IMR-90 (cell line): ENCODE data around the gene FGF2. TPM values are rescaled to one million over a fixed set of nuclear protein-coding genes. Genes with fewer than 3 reads are reported as not detected.

ENCODE experiments used
- ATAC-seq: fragments of 200-7000 bp; cut with Tn5 transposase; 2 replicates; pipeline ENCODE4 v1.9.1; 2020; ENCODE audit warnings: low read depth, mild to moderate bottlenecking, moderate library complexity
- BruUV-seq: library from RNA; stranded (reverse); fragments of 400-500 nt; replicated peaks from 2 replicates; lab custom pipeline; 2021; lab: Mats Ljungman, UMichigan
- CTCF ChIA-PET: fragments of 300-600 bp; formaldehyde crosslinking; extraction: SDS; loops from one replicate; lab custom pipeline; 2021; ENCODE audit warnings: antibody characterized with exemption; lab: Yijun Ruan, JAX
- POLR2A ChIA-PET: fragments of 300-600 bp; sonication (Branson Sonifier 250); formaldehyde crosslinking; loops from one replicate; lab custom pipeline; 2022; ENCODE audit warnings: antibody characterized with exemption; ENCODE audit not compliant: unreplicated experiment; lab: Charles Lee
- DNase-seq: peaks from one replicate; pipeline ENCODE4 v3.0.0; 2013
- H2AFZ ChIP-seq: replicated peaks from 2 replicates; pipeline ENCODE3; 2013; ENCODE audit warnings: low read length, mild to moderate bottlenecking; ENCODE audit not compliant: poor library complexity
- H2AK5ac ChIP-seq: 2 replicates; pipeline ENCODE4 v1.6.1; 2013; ENCODE audit warnings: low read depth, low read length, inconsistent platforms
- H2AK9ac ChIP-seq: replicated peaks from 2 replicates; pipeline ENCODE3; 2013; ENCODE audit warnings: mild to moderate bottlenecking, low read depth, low read length, moderate library complexity; ENCODE audit not compliant: poor library complexity
- H2BK120ac ChIP-seq: 2 replicates; pipeline ENCODE4 v1.6.1; 2013; ENCODE audit warnings: low read depth, low read length, inconsistent platforms
- H2BK15ac ChIP-seq: 3 replicates; pipeline ENCODE4 v1.6.1; 2013; ENCODE audit warnings: low read depth, low read length, inconsistent platforms
- H2BK20ac ChIP-seq: 2 replicates; pipeline ENCODE4 v1.6.1; 2013; ENCODE audit warnings: low read depth, mild to moderate bottlenecking, inconsistent platforms, low read length, moderate library complexity
- H2BK5ac ChIP-seq: 2 replicates; pipeline ENCODE4 v1.6.1; 2013; ENCODE audit warnings: mild to moderate bottlenecking, low read depth, low read length, inconsistent platforms; ENCODE audit not compliant: poor library complexity, severe bottlenecking
- H3K14ac ChIP-seq: replicated peaks from 2 replicates; pipeline ENCODE4 v1.6.1; 2013; ENCODE audit warnings: low read depth, low read length, inconsistent platforms
- H3K18ac ChIP-seq: 2 replicates; pipeline ENCODE4 v1.6.1; 2013; ENCODE audit warnings: low read depth, low read length, control low read depth
- H3K23ac ChIP-seq: 2 replicates; pipeline ENCODE4 v1.6.1; 2013; ENCODE audit warnings: low read depth, low read length, inconsistent platforms
- H3K27ac ChIP-seq: 2 replicates; pipeline ENCODE4 v1.5.1; 2013; ENCODE audit warnings: mild to moderate bottlenecking, control low read depth, low read length; ENCODE audit not compliant: insufficient read depth
- H3K27me3 ChIP-seq: 2 replicates; pipeline ENCODE4 v1.6.1; 2013; ENCODE audit warnings: low read length; ENCODE audit not compliant: control insufficient read depth, insufficient read depth
- H3K36me3 ChIP-seq: 2 replicates; pipeline ENCODE4 v1.6.1; 2013; ENCODE audit warnings: low read length, mixed read lengths; ENCODE audit not compliant: control insufficient read depth, insufficient read depth
- H3K4ac ChIP-seq: 2 replicates; pipeline ENCODE4 v1.6.1; 2013; ENCODE audit warnings: low read depth, low read length, inconsistent platforms
- H3K4me1 ChIP-seq: 2 replicates; pipeline ENCODE4 v1.6.1; 2013; ENCODE audit warnings: low read length, mixed read lengths; ENCODE audit not compliant: control insufficient read depth, insufficient read depth
- H3K4me2 ChIP-seq: 2 replicates; pipeline ENCODE4 v1.6.1; 2013; ENCODE audit warnings: low read depth, mild to moderate bottlenecking, control low read depth, low read length, moderate library complexity
- H3K4me3 ChIP-seq: 2 replicates; pipeline ENCODE4 v1.5.1; 2013; ENCODE audit warnings: low read depth, mild to moderate bottlenecking, control low read depth, low read length, moderate library complexity; ENCODE audit not compliant: insufficient read depth
- H3K56ac ChIP-seq: 2 replicates; pipeline ENCODE4 v1.6.1; 2013; ENCODE audit warnings: low read length, inconsistent platforms; ENCODE audit not compliant: insufficient read depth; ENCODE audit errors: extremely low read depth
- H3K79me1 ChIP-seq, 2 experiments: 2 replicates each; pipeline ENCODE4 v1.6.1; 2013; ENCODE audit warnings: low read length in 2 of 2, inconsistent platforms in 1 of 2, low read depth in 1 of 2
- H3K9ac ChIP-seq: 2 replicates; pipeline ENCODE4 v1.6.1; 2013; ENCODE audit warnings: low read depth, low read length, control low read depth
- H3K9me1 ChIP-seq: 2 replicates; pipeline ENCODE4 v1.6.1; 2013; ENCODE audit warnings: low read length, inconsistent platforms; ENCODE audit not compliant: insufficient read depth
- H3K9me3 ChIP-seq: 2 replicates; pipeline ENCODE4 v1.6.1; 2013; ENCODE audit warnings: low read length; ENCODE audit not compliant: control insufficient read depth, insufficient read depth
- H4K20me1 ChIP-seq: 2 replicates; pipeline ENCODE4 v1.6.1; 2013; ENCODE audit warnings: low read length, inconsistent platforms; ENCODE audit not compliant: insufficient read depth
- H4K5ac ChIP-seq: 2 replicates; pipeline ENCODE4 v1.6.1; 2013; ENCODE audit warnings: mild to moderate bottlenecking, low read depth, low read length, control low read depth
- H4K8ac ChIP-seq, 2 experiments: 2 replicates each; pipeline ENCODE4 v1.6.1; 2013; ENCODE audit warnings: low read depth in 2 of 2, low read length in 2 of 2, control low read depth in 1 of 2, inconsistent platforms in 1 of 2
- H4K91ac ChIP-seq: 2 replicates; pipeline ENCODE4 v1.6.1; 2013; ENCODE audit warnings: low read depth, low read length, inconsistent platforms; ENCODE audit not compliant: insufficient read depth
- BHLHE40 ChIP-seq: fragments of 150-350 bp; IDR thresholded peaks from 2 replicates; pipeline ENCODE4 v1.6.1; 2016; ENCODE audit warnings: mild to moderate bottlenecking, low read depth, low read length
- CEBPB ChIP-seq: IDR thresholded peaks from 2 replicates; pipeline ENCODE4 v1.6.1; 2012; ENCODE audit warnings: low read depth, low read length, improper control_type of control experiment
- CHD1 ChIP-seq: IDR thresholded peaks from 2 replicates; pipeline ENCODE4 v1.6.1; 2012; ENCODE audit warnings: low read depth, low read length, improper control_type of control experiment
- ELK1 ChIP-seq: fragments of 150-350 bp; IDR thresholded peaks from 2 replicates; pipeline ENCODE4 v1.6.1; 2016; ENCODE audit warnings: low read depth, mild to moderate bottlenecking, low read length, moderate library complexity, borderline replicate concordance
- FOS ChIP-seq: fragments of 150-350 bp; IDR thresholded peaks from 2 replicates; pipeline ENCODE4 v1.6.1; 2016; ENCODE audit warnings: low read depth, low read length
- MAFK ChIP-seq: IDR thresholded peaks from 2 replicates; pipeline ENCODE4 v1.6.1; 2012; ENCODE audit warnings: low read depth, low read length, improper control_type of control experiment
- MAZ ChIP-seq: IDR thresholded peaks from 2 replicates; pipeline ENCODE4 v1.6.1; 2012; ENCODE audit warnings: low read depth, mild to moderate bottlenecking, low read length, improper control_type of control experiment, moderate library complexity, borderline replicate concordance
- MXI1 ChIP-seq: IDR thresholded peaks from 2 replicates; pipeline ENCODE4 v1.6.1; 2012; ENCODE audit warnings: low read depth, mild to moderate bottlenecking, low read length, moderate library complexity, borderline replicate concordance
- NFE2L2 ChIP-seq: fragments of 150-350 bp; IDR thresholded peaks from 2 replicates; pipeline ENCODE4 v1.6.1; 2016; ENCODE audit warnings: low read depth, mild to moderate bottlenecking, low read length
- POLR2A ChIP-seq: IDR thresholded peaks from 2 replicates; pipeline ENCODE4 v1.6.1; 2012; ENCODE audit warnings: mild to moderate bottlenecking, low read depth, low read length
- RAD21 ChIP-seq: IDR thresholded peaks from 2 replicates; pipeline ENCODE4 v1.6.1; 2012; ENCODE audit warnings: low read length, improper control_type of control experiment
- RCOR1 ChIP-seq: IDR thresholded peaks from 2 replicates; pipeline ENCODE4 v1.6.1; 2012; ENCODE audit warnings: mild to moderate bottlenecking, low read length, improper control_type of control experiment; ENCODE audit not compliant: insufficient replicate concordance
- RFX5 ChIP-seq: IDR thresholded peaks from 2 replicates; pipeline ENCODE4 v1.8.0; 2012; ENCODE audit warnings: low read depth, mild to moderate bottlenecking, low read length, moderate library complexity
- SMC3 ChIP-seq: fragments of 150-350 bp; IDR thresholded peaks from 2 replicates; pipeline ENCODE4 v1.6.1; 2016; ENCODE audit warnings: low read depth, mild to moderate bottlenecking, antibody characterized with exemption, low read length, moderate library complexity
- USF2 ChIP-seq: fragments of 150-350 bp; IDR thresholded peaks from 2 replicates; pipeline ENCODE4 v1.6.1; 2017; ENCODE audit warnings: mild to moderate bottlenecking, antibody characterized with exemption, low read length, low read depth
- WGBS, 2 experiments: methylation state at CpG; one replicate each; pipeline versions ENCODE4 v1.1.5 to v1.1.7; 2013; ENCODE audit warnings: missing lambda C conversion rate in 2 of 2; ENCODE audit not compliant: insufficient read length in 1 of 2; ENCODE audit errors: extremely low coverage in 2 of 2; 5-methylcytosine and 5-hydroxymethylcytosine counted together
- dilution Hi-C: fragments of 300-500 bp; cut with HindIII; formaldehyde crosslinking; loops from one replicate; pipeline ENCODE4 v1.14.3; 2018; ENCODE audit warnings: low sequenced_read_pairs; ENCODE audit not compliant: unreplicated experiment
- in situ Hi-C: fragments of 300-500 bp; cut with MboI; formaldehyde crosslinking; loops from 3 replicates; pipeline ENCODE4 v1.14.3; 2019; ENCODE audit warnings: low sequenced_read_pairs, inconsistent platforms, mixed read lengths
- intact Hi-C: fragments of 100-400 bp; cut with micrococcal nuclease; formaldehyde crosslinking; loops from 2 replicates; pipeline ENCODE4 v1.10.0; 2022
- polyA plus RNA-seq, 3 experiments: library from polyadenylated mRNA; depleted of rRNA; stranded (reverse); fragments of >200 nt; gene quantifications; 2 replicates each; pipeline ENCODE4 v1.2.3, GENCODE V29; 2012; ENCODE audit warnings: low replicate concordance in 1 of 3
- total RNA-seq: library from RNA; depleted of rRNA; stranded (reverse); fragments of >200 nt; gene quantifications from 2 replicates; pipeline ENCODE4 v1.2.3, GENCODE V29; 2012
- TF ChIP-seq, protein P1 (sequence below): conservative IDR thresholded peaks from 2 replicates; pipeline ENCODE4 v1.5.1; 2012; ENCODE audit warnings: mild to moderate bottlenecking, low read depth, low read length, improper control_type of control experiment

Gene FGF2
- total and polyA plus RNA-seq, 2 of the 4 experiments (the other 2 are of a cell fraction), result 12.9 to 27.1 TPM

- no peak overlapping the region for H4K8ac ChIP-seq
- no peaks in the 10 kb centered on the region for H3K36me3 ChIP-seq
- H3K27ac ChIP-seq, result no peak overlapping the region
- H4K91ac ChIP-seq, result no peak overlapping the region
- H2BK120ac ChIP-seq, result no peak overlapping the region
- H3K4me3 ChIP-seq, result no peak overlapping the region
- no CpG with 5 or more reads among the region's 2 CpGs for WGBS, 2 experiments
- ATAC-seq (no peak), DNase-seq (no peak)
- H3K4me1 ChIP-seq, result peaks cover 7% of the 10 kb centered on the region
- H3K14ac ChIP-seq, result no peak overlapping the region
- BruUV-seq, result no TSS peak
- 0 out of 2 replicates have a peak overlapping the region, but pooled peaks have one; percentile 24 for H2AK5ac ChIP-seq
- dilution Hi-C loops, result no loop called here
- H3K18ac ChIP-seq, result no peak overlapping the region; the same call in 1 of the 2 replicates
- CTCF ChIA-PET, result no interaction called here
- no peak overlapping the region; the same call in 1 of the 2 replicates for H2BK20ac ChIP-seq
- H2BK5ac ChIP-seq, result no peak overlapping the region
- POLR2A ChIA-PET, result no interaction called here
- H3K23ac ChIP-seq, result no peak overlapping the region
- TF ChIP-seq MAZ (no peak), CHD1 (no peak), MAFK (no peak), NFE2L2 (no peak), USF2 (no peak), RFX5 (no peak), MXI1 (no peak), ELK1 (no peak), BHLHE40 (no peak), RCOR1 (no peak), SMC3 (no peak), CEBPB (no peak), POLR2A (no peak), RAD21 (no peak), FOS (no peak)
- TF ChIP-seq, protein P1, sequence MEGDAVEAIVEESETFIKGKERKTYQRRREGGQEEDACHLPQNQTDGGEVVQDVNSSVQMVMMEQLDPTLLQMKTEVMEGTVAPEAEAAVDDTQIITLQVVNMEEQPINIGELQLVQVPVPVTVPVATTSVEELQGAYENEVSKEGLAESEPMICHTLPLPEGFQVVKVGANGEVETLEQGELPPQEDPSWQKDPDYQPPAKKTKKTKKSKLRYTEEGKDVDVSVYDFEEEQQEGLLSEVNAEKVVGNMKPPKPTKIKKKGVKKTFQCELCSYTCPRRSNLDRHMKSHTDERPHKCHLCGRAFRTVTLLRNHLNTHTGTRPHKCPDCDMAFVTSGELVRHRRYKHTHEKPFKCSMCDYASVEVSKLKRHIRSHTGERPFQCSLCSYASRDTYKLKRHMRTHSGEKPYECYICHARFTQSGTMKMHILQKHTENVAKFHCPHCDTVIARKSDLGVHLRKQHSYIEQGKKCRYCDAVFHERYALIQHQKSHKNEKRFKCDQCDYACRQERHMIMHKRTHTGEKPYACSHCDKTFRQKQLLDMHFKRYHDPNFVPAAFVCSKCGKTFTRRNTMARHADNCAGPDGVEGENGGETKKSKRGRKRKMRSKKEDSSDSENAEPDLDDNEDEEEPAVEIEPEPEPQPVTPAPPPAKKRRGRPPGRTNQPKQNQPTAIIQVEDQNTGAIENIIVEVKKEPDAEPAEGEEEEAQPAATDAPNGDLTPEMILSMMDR, result no peak
- no peak overlapping the region for H3K9ac ChIP-seq
- no peak overlapping the region for H2AFZ ChIP-seq
- H3K4ac ChIP-seq, result no peak overlapping the region
- peaks cover 2% of the 10 kb centered on the region; the same call in 1 of the 2 replicates for H3K9me1 ChIP-seq
- H4K20me1 ChIP-seq, result no peaks in the 10 kb centered on the region
- no peak overlapping the region for H2AK9ac ChIP-seq
- in situ Hi-C loops, result no loop called here
- no peaks in the 10 kb centered on the region for H3K9me3 ChIP-seq
- H4K5ac ChIP-seq, result peak overlapping the region; percentile 32; the same call in 1 of the 2 replicates
- H3K27me3 ChIP-seq, result no peaks in the 10 kb centered on the region
- H3K56ac ChIP-seq, result no peak overlapping the region
- intact Hi-C loops, result no loop called here
- H3K4me2 ChIP-seq, result no peak overlapping the region
- H2BK15ac ChIP-seq, result no peak overlapping the region
- H3K79me1 ChIP-seq, result 0 out of 4 replicates have a peak, but pooled peaks cover 0 to 2% of the 10 kb centered on the region in 2 experiments
These were observed 41.5 kb upstream of the FGF2 start for GRCh38 chr4:122785099-122785498.
